MM.1S (cell line): ENCODE data around the gene PSMG2.

ENCODE experiments used
- DNase-seq: peaks from one replicate; pipeline ENCODE4 v3.0.0-alpha.2; 2015
- H2AFZ ChIP-seq: fragments of 300-600 bp; sonication (generic); 2 replicates; pipeline ENCODE4 v1.6.0; 2016; ENCODE audit warnings: antibody characterized with exemption, low read length
- H3F3A ChIP-seq: fragments of 300-600 bp; sonication (generic); 2 replicates; pipeline ENCODE4 v1.6.1; 2016; ENCODE audit warnings: mild to moderate bottlenecking, antibody characterized with exemption, low read length, moderate library complexity, mixed read lengths; ENCODE audit not compliant: insufficient read depth
- H3K27ac ChIP-seq: fragments of 300-600 bp; sonication (generic); 2 replicates; pipeline ENCODE4 v1.5.1; 2016; ENCODE audit warnings: mild to moderate bottlenecking, low read length
- H3K27me3 ChIP-seq: fragments of 300-600 bp; sonication (generic); replicated peaks from 2 replicates; pipeline ENCODE4 v1.6.0; 2016; ENCODE audit warnings: low read length; ENCODE audit not compliant: insufficient read depth
- H3K36me3 ChIP-seq: fragments of 300-600 bp; sonication (generic); replicated peaks from 2 replicates; pipeline ENCODE4 v1.6.1; 2016; ENCODE audit warnings: mild to moderate bottlenecking, low read length, mixed read lengths; ENCODE audit not compliant: insufficient read depth
- H3K4me1 ChIP-seq: fragments of 300-600 bp; sonication (generic); 2 replicates; pipeline ENCODE4 v1.6.1; 2016; ENCODE audit warnings: low read length, mixed read lengths
- H3K4me2 ChIP-seq: fragments of 300-600 bp; sonication (generic); 2 replicates; pipeline ENCODE4 v1.6.0; 2016; ENCODE audit warnings: low read depth, low read length
- H3K4me3 ChIP-seq: fragments of 300-600 bp; sonication (generic); 2 replicates; pipeline ENCODE4 v1.5.1; 2016; ENCODE audit warnings: low read length, mixed read lengths
- H3K79me2 ChIP-seq: fragments of 300-600 bp; sonication (generic); 2 replicates; pipeline ENCODE4 v1.6.1; 2016; ENCODE audit warnings: mixed run types, low read length, mixed read lengths
- H3K9ac ChIP-seq: fragments of 300-600 bp; sonication (generic); 2 replicates; pipeline ENCODE4 v1.6.1; 2016; ENCODE audit warnings: low read length, mixed read lengths
- H3K9me2 ChIP-seq: fragments of 300-600 bp; sonication (generic); replicated peaks from 2 replicates; pipeline ENCODE4 v1.6.1; 2016; ENCODE audit warnings: mild to moderate bottlenecking, low read length, mixed read lengths; ENCODE audit not compliant: insufficient read depth
- H3K9me3 ChIP-seq: fragments of 300-600 bp; sonication (generic); replicated peaks from 2 replicates; pipeline ENCODE4 v1.6.1; 2016; ENCODE audit warnings: mild to moderate bottlenecking, low read length, mixed read lengths; ENCODE audit not compliant: insufficient read depth
- H4K20me1 ChIP-seq: fragments of 300-600 bp; sonication (generic); 2 replicates; pipeline ENCODE4 v1.6.1; 2016; ENCODE audit warnings: mild to moderate bottlenecking, low read length, moderate library complexity, mixed read lengths; ENCODE audit not compliant: insufficient read depth
- CTCF ChIP-seq: fragments of 300-600 bp; sonication (generic); IDR thresholded peaks from 2 replicates; pipeline ENCODE4 v1.5.1; 2016; ENCODE audit warnings: antibody characterized with exemption, low read length, mixed read lengths
- EZH2 ChIP-seq: fragments of 300-600 bp; sonication (generic); optimal IDR thresholded peaks from 2 replicates; pipeline ENCODE3; 2017; ENCODE audit warnings: low read depth, mild to moderate bottlenecking, antibody characterized with exemption, low read length, mixed read lengths
- EZH2phosphoT487 ChIP-seq: fragments of 300-600 bp; sonication (generic); IDR thresholded peaks from 2 replicates; pipeline ENCODE4 v1.6.1; 2018; ENCODE audit warnings: antibody characterized with exemption, low read length

Gene PSMG2

GRCh38 chr18:12721495-12722275, 18.8 kb downstream of the PSMG2 start:
- Histone ChIP-seq H3K9me2 (no peaks in the 10 kb centered on the region), H3K4me2 (no peak overlapping the region), H4K20me1 (no peaks in the 10 kb centered on the region), H3K4me1 (no peaks in the 10 kb centered on the region), H3K27me3 (no peaks in the 10 kb centered on the region), H3K4me3 (no peak overlapping the region), H3K9me3 (no peaks in the 10 kb centered on the region), H3K79me2 (no peaks in the 10 kb centered on the region), H3F3A (0 out of 2 replicates have a peak, but pooled peaks cover 4% of the 10 kb centered on the region), H2AFZ (no peak overlapping the region), H3K27ac (no peak overlapping the region), H3K36me3 (peaks cover 3% of the 10 kb centered on the region; the same call in 1 of the 2 replicates), H3K9ac (no peak overlapping the region)
- no peak for TF ChIP-seq CTCF
- no peak for TF ChIP-seq EZH2
- no peak for TF ChIP-seq EZH2phosphoT487
- no peak for DNase-seq

GRCh38 chr18:12722731-12723130, 19.9 kb downstream of the PSMG2 start:
- TF ChIP-seq EZH2: no peak
- TF ChIP-seq EZH2phosphoT487: no peak
- TF ChIP-seq CTCF: no peak
- no peak overlapping the region for H3K27ac ChIP-seq
- no peak for DNase-seq
- no peak overlapping the region for H3K4me2 ChIP-seq
- H3K9me2 ChIP-seq: no peaks in the 10 kb centered on the region
- no peaks in the 10 kb centered on the region for H3K27me3 ChIP-seq
- H3K36me3 ChIP-seq: peaks cover 3% of the 10 kb centered on the region; the same call in 1 of the 2 replicates
- no peaks in the 10 kb centered on the region for H3K9me3 ChIP-seq
- H2AFZ ChIP-seq: no peak overlapping the region
- H3K79me2 ChIP-seq: no peaks in the 10 kb centered on the region
- no peaks in the 10 kb centered on the region for H4K20me1 ChIP-seq
- H3K4me3 ChIP-seq: no peak overlapping the region
- H3K4me1 ChIP-seq: no peaks in the 10 kb centered on the region
- 0 out of 2 replicates have a peak, but pooled peaks cover 4% of the 10 kb centered on the region for H3F3A ChIP-seq
- H3K9ac ChIP-seq: no peak overlapping the region

- Histone ChIP-seq H3K9me2 (no peaks in the 10 kb centered on the region), H3F3A (0 out of 2 replicates have a peak, but pooled peaks cover 4% of the 10 kb centered on the region), H4K20me1 (no peaks in the 10 kb centered on the region), H3K79me2 (no peaks in the 10 kb centered on the region), H3K36me3 (0 out of 2 replicates have a peak, but pooled peaks cover under 1% of the 10 kb centered on the region), H3K9ac (no peak overlapping the region), H3K4me2 (no peak overlapping the region), H3K4me1 (no peaks in the 10 kb centered on the region), H3K27me3 (no peaks in the 10 kb centered on the region), H3K27ac (no peak overlapping the region), H3K9me3 (no peaks in the 10 kb centered on the region), H3K4me3 (no peak overlapping the region), H2AFZ (no peak overlapping the region)
- TF ChIP-seq EZH2phosphoT487 (no peak), EZH2 (no peak), CTCF (no peak)
- DNase-seq: no peak
Measured at GRCh38 chr18:12726331-12726730, 23.5 kb downstream of the PSMG2 start.
